ENCODE results near the gene RAB17.
"Not testable (repeated sequence)": the region's sequence is repeated elsewhere in the genome, so short reads cannot be mapped to it uniquely, and the experiment has no call there.

RAB17 gene

DNA sequence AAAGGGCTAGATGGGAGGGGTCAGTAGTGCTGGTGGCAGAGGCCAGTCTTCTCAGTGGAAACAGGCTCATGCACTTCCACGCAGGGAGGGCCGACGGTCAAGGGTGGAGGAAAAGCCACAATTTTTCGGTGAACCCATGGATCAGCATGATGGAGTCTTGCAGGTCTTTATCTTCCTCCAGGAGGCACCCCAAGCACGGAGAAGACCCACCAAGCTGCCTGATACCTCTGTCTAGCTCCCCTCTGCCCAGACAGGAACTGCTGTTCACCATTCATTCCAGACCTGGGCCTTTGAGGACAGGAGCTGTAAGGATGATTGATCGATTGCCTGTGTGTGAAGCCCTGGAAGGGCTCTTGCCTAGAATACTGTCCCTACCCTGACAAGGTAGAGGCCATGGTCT is 34.0 kb upstream of the RAB17 start:
- no peak for DNase-seq

DNA sequence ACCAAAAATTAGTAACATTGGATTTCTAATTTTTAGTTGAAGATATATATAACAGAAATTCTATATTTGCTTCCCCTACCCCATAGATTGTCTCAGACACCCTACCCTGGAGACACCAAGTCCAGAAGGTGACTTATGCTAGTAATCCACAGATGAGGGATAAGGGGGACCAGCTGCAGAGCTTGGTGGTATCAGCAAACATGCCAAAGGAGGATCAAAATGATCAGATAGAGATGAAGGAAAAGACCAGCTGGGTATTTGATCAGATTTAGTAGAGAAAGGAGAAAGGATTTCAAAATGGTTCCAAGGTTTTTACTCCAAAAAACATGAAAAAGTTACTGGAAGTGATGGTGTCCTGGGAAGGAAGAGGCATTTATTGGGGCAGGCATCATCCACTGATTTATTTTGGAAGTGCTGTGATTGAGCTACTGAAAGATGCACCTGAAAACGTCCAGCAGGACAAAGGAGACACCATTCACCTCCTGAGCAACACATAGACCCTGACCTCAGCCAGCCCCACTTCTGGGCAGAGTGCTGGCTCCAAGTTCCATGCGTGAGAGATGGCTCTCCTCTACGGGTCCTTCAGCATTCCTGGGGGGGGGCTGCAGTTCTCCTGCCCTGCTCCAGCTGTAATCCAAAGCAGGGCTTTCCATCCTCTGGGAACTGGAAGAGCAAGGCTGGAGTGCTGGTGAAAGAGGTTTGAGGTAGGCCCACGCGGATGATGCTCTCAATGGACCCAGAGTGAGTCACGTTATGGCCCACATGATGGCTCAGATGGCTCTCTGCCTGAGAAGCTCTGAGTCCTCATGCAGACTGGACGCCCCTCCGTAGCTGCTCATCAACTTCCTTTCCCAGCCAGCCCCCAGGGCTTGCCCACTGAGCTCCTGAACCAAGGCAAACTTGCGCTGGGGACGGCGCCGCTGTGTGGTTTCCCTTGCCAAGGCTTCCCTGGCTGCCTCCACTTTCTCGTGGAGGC is 33.2 kb upstream of the RAB17 start:
- no peak for DNase-seq

GRCh38 chr2:237618449-237618848 is 27.9 kb upstream of the RAB17 start:
- DNase-seq: no peak

GRCh38 chr2:237617587-237617982 is 27.1 kb upstream of the RAB17 start:
- no peak for DNase-seq

DNA sequence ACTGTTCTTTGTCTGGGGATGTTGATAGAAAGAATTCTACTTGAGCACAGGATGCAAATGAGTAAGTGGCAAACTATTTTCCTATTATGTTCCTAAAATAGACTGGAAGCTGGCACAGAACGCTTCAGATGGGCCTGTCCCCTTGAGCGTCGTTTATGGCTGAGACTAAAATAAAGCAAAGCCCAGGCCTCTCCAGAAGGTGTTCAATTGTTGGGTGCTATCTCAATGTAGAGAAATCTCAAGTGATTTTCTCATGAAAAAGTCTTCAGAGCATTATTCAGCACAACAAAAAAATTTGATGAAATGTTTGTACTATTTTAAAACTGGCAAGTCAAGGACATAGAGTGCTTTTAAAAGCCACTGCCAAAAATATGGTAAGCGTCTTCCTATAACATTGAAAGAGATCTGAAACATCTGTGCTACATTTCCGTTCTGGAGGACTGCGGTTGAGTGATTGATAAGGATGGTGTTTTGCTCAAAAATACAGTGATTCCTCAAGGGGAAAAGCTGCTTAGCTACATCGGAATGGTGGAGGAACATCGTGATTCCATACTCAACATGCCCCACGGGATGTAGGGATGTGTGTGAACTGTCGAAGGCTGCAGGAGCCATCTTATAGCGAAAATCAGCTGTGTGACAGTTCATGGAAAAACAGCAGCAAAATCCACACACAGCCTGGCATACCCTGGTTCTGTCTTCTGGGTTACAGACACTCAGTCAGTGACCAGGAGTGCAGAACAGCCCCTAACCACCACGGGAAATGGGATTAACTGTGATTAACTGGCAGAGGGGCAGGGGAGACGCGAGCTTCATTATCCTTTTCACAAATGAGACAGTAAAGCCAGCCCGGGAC is 26.4 kb upstream of the RAB17 start:
- no peak for DNase-seq

DNA sequence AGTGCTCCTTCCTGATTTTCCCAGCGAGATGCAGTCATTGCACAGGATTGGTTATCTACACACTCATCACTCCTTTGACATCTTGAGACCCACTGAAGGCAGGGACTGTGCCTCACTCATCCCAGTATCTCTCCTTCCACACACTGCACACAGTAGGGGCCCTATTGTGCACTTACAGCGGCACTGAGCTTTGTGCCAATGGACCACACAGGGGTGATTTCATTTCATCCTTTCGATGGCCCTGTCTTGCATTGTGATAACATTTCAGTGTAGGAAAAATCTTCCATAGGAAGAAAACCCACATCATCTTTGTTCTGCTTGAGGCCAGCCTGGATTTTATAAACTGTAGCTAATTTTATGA is 25.8 kb upstream of the RAB17 start:
- no peak for DNase-seq

- no peak for DNase-seq
Observed at GRCh38 chr2:237615631-237616249, 25.2 kb upstream of the RAB17 start.

DNA sequence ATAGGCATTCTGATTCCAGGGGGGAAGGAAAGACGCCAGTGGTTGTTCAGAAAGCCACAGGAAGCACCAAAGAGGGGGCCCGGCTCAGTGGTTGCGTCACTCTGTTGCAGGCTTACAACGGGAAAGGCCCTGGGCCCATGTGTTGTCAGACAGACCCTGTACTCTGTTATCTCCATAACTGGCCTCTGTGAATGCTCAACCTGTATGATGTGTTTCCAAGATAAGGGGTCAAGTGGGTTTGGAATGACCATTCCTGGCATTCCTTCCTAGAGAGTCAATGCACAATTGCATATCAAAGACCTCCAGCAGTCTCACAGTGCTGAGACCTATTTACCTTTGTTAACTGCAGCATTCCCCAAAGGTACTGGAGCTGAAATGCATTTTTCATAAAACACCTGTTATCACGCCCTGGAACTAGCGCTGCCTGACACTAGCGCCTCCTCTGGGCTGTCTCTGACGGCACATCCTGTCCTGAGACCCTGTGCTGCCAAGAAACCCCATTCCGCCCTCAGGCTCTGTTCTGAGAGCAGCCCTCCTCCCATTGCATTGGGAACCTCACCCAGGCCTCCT is 23.7 kb upstream of the RAB17 start:
- DNase-seq: no peak

DNA sequence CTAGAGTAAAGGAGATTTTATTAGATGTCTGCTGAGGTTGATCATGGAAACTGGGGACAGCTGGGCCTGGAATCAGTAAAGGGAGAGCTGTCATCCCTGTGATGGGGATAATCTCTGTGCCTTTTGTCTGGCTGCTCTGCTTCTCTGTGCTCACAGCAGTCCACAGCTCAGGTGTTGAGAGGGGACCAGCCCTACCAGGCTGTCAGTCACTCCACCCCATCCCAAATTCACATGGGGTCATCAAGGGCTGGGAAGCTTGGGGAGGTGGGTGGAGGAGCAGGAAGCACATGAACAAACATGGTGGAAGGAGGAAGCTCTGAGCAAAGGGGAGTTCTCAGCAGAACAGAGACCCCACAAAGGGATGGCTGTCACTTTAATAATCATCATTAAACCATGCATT is 23.1 kb upstream of the RAB17 start:
- DNase-seq: no peak

GRCh38 chr2:237612527-237613357 is 22.2 kb upstream of the RAB17 start:
- DNase-seq: no peak

- DNase-seq: not testable (repeated sequence)
Observed at GRCh38 chr2:237606522-237606921, 16.0 kb upstream of the RAB17 start.

DNA sequence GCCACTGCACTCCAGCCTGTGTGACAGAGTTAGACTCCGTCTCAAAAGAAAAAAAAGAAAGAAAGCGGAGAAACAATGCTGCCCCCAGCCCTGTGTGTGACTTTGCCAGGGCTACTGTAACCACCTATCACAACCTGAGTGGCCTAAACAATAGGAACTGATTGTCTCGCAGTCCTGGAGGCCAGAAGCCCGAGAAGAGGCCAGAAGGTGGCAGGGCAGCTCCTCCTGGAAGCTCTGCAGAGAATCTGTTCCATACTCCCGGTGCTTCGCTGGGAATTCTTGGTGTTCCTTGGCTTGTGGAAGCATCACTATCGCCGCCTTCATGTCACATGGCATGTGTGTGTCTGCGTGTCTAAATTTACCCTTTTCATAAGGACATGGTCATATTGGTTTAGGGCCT is 14.4 kb upstream of the RAB17 start:
- no peak for DNase-seq

DNA sequence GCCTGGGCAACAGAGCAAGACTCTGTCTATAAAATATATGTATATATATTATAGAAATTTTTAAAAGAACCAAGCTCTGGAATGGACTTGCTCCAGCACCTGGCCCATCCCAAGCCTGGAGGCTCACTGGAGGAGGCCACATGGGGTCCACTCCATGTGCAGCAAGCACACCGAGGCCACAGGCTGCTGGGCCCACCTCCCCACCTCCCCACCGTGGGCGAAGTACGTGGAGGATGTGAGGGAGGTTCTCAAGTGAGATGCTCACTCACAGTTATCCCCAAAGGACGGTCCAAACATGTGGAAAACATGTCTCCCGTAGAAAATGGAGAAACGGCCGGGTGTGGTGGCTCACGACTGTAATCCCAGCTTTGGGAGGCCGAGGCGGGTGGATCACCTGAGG is 13.9 kb upstream of the RAB17 start:
- DNase-seq: no peak

DNA sequence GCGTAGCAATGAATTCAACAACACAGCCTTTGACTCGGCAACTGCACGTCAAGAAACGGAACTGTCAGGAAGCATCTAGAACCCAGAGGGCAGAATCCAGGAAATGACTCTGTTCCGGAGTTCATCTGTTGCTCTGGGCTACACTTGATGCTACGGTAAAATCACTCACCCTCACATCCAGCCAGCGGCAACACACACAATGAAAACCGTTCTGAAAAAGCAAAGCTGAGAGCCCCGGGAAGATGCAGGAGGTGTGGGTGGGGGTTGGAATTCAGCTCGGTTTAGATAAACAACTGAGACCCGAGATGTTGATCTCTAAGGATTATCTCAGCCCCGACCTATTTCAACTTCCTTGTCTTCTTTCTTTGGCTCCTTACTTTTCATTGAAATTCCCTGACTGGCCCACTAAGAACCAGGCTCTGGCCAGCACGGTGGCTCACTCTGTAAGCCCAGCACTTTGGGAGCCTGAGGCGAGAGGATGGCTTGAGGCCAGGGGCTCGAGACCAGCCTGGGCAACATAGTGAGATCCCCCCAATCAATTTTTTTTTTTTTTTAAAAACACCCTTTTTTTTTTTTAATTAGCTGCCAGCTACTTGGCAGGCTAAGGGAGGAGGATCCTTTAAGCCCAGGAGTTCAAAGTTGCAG is 13.3 kb upstream of the RAB17 start:
- no peak for DNase-seq

DNA sequence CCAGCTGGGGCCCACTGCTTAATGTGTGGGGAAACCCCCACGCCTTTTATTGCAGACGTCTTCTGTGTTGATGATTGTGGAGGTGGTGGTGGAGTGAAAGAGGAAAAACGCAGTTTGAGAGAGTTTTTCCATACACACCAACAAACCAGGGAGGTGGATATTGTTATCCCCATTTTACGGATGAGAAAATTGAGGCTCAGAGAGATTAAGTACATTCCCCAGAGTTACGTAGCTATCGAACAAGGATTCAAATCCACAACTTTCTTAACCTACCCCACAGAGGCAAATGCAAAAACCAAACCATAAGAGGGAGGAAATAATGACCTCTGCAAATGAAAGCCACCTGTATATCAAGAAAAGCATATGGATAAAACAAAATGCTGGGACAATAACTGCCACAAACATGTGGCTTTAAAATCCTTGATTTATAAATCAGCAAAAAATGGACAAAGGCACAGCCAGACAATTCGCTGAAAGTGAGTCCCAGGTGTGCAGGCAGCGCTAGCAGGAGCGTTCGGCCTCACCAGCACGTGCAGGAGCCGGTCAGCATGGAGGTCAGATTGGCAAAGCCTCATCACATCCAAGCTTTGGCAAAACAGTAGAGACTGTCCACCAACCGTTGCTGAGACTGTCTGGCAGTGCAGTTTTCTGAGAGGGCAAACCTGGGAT is 12.6 kb upstream of the RAB17 start:
- no peak for DNase-seq

DNA sequence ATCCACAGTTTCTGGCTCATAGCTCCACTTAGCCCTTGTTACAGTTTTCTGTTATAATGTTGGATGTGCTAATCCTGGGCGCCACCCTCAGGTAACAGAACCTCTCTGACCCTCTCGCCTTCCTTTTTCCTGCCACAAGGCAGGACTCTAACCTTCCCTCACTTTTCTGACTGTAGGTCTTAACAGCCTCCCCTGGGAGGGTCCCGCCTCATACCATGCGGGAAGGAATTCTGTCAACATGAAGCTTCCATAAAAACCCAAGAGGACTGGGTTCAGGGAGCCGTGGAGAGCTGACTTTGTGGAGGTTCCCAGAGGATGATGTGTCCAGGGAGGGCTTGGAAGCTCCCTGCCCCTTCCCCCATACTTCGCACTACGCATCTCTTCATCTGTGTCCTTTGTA is 11.9 kb upstream of the RAB17 start:
- no peak for DNase-seq

GRCh38 chr2:237601453-237602116 is 11.1 kb upstream of the RAB17 start:
- DNase-seq: no peak

DNA sequence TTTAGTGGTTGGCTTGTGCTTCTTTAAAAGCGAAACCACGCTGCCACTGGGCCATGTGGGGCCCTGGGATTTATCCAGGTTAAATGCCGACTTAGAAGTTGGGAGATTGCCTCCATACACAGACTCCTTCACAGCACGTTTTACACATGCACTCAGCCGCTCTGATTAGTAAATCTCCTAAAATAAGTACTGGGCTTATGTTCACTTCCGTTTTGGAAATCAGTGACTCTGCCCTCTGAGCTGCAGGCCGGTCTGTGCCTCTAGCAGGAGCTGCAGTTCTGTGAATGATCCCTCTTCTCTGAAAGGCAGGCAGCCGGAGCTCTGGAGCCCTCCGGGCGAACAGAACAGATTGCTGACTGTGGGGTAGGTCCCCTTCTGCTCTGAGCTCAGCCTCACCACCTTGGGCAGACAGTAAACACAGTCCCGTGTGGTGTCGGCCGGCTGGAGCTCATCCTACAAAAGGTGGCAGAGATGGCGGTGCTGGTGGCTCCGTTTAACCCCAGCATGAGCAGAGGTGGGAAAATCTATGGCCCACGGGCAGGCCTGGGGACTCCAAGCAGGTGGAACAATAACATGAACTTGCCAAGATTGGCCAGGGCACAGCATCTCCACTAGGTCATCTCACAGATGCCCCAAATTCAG is 9.8 kb upstream of the RAB17 start:
- no peak for DNase-seq

GRCh38 chr2:237599465-237600110 is 9.1 kb upstream of the RAB17 start:
- no peak for DNase-seq
